ENCODE data around the gene TSPAN10.
A peak's percentile ranks its signal among the peaks of the same experiment; 100 is the strongest.

Gene TSPAN10

DNA sequence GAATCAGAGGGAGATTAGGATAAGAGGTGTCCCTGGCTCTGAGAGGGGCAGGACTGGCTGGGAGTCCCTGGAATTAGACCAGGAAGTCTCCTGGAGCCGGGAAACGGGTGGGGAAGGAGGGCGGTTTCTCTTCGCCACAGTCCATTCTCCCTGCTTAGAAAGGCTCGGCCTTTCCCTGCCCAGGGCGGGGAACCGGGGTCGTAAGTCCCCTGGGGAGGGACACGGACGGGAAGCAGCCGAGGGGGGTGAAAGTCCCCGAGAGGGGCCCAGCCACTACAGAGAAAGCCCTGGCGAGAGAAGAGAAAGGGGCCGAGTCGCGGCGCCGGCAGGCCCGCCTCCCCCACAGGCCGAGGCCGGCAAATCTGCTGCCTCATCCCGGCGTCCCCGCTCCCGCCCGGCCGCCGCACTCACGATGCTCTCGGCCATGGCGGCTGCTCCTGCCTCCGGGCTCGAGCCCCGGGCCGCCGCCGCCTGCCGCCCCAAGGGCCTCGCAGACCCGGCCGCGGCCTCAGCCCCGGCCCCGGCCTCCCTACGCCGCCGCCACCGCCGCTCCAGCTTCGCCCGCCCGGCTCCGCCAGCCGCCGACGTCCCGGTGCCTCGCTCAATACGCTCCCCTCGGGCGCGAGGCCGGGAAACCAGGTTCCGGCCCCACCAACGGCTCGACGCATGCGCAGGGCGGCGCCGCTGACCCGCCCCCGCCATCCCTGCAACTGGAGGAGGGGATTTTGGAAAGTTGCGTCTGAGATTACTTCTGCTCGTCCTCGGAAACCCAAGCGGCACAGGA, at the start of gene TSPAN10, which contains the start of gene NPLOC4:
TSPAN10 (plus strand) TSS at position 692 of the 784 bp plus-strand sequence. CDS start 5,217 bp downstream, outside the sequence.
NPLOC4 (minus strand) TSS at position 608 of the 784 bp plus-strand sequence; CDS start at position 426, 182 bp downstream.
- peaks cover 2% of the 10 kb centered on the region for H3K36me3 Mint-ChIP-seq

DNA sequence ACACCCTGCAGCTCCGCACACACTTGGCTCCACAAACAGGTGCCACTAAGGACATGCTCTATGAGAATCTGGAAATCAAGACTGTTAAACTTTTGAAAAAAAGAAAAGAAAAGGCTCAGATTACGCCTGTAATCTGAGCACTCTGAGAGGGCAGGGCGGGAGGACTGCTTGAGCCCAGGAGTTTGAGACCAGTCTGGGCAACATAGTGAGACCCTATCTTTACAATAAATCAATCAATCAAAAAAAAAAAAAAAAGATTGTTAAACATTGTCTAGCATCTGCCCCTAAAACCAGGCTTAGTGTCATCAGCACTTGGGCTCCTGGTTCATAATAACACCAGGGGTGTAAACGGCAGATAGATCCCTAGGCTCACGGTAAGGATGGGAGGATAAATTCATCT, 47.4 kb upstream of the TSPAN10 start:
- H3K36me3 Mint-ChIP-seq = no peaks in the 10 kb centered on the region
- H3K9me3 Mint-ChIP-seq (ENCODE audit: low read depth) = no peaks in the 10 kb centered on the region
- H3K4me3 Mint-ChIP-seq = no peak overlapping the region
- H3K27me3 Mint-ChIP-seq = no peaks in the 10 kb centered on the region
- no peak overlapping the region for H3K27ac Mint-ChIP-seq
- no peaks in the 10 kb centered on the region for H3K4me1 Mint-ChIP-seq (ENCODE audit: low read depth)

More for the DNA sequence above, at the start of gene TSPAN10, which contains the start of gene NPLOC4:
- Mint-ChIP-seq H3K4me3 (peak within 1 kb of the TSS; percentile 98), H3K9me3 (ENCODE audit: low read depth) (no peaks in the 10 kb centered on the region), H3K4me1 (ENCODE audit: low read depth) (peaks cover 25% of the 10 kb centered on the region), H3K27me3 (no peaks in the 10 kb centered on the region), H3K27ac (peak within 1 kb of the TSS; percentile 94)

GRCh38 chr17:81590121-81590520, 46.9 kb upstream of the TSPAN10 start:
- no peaks in the 10 kb centered on the region for H3K36me3 Mint-ChIP-seq
- no peaks in the 10 kb centered on the region for H3K9me3 Mint-ChIP-seq (ENCODE audit: low read depth)
- H3K27ac Mint-ChIP-seq = no peak overlapping the region
- no peaks in the 10 kb centered on the region for H3K27me3 Mint-ChIP-seq
- H3K4me1 Mint-ChIP-seq (ENCODE audit: low read depth) = no peaks in the 10 kb centered on the region
- H3K4me3 Mint-ChIP-seq = no peak overlapping the region

GRCh38 chr17:81591971-81592370, 45.0 kb upstream of the TSPAN10 start:
- Mint-ChIP-seq H3K9me3 (ENCODE audit: low read depth) (no peaks in the 10 kb centered on the region), H3K36me3 (no peaks in the 10 kb centered on the region), H3K4me3 (no peak overlapping the region), H3K27me3 (no peaks in the 10 kb centered on the region), H3K4me1 (ENCODE audit: low read depth) (no peaks in the 10 kb centered on the region), H3K27ac (no peak overlapping the region)

GRCh38 chr17:81593105-81593871, 43.7 kb upstream of the TSPAN10 start:
- Mint-ChIP-seq H3K4me1 (ENCODE audit: low read depth) (no peaks in the 10 kb centered on the region), H3K36me3 (no peaks in the 10 kb centered on the region), H3K27ac (no peak overlapping the region), H3K4me3 (no peak overlapping the region), H3K9me3 (ENCODE audit: low read depth) (no peaks in the 10 kb centered on the region), H3K27me3 (no peaks in the 10 kb centered on the region)

- Mint-ChIP-seq H3K4me3 (no peak overlapping the region), H3K27ac (no peak overlapping the region), H3K4me1 (ENCODE audit: low read depth) (peaks cover 2% of the 10 kb centered on the region), H3K36me3 (peaks cover 10% of the 10 kb centered on the region), H3K27me3 (no peaks in the 10 kb centered on the region), H3K9me3 (ENCODE audit: low read depth) (no peaks in the 10 kb centered on the region)
These were observed 37.1 kb upstream of the TSPAN10 start for GRCh38 chr17:81599719-81600486.

DNA sequence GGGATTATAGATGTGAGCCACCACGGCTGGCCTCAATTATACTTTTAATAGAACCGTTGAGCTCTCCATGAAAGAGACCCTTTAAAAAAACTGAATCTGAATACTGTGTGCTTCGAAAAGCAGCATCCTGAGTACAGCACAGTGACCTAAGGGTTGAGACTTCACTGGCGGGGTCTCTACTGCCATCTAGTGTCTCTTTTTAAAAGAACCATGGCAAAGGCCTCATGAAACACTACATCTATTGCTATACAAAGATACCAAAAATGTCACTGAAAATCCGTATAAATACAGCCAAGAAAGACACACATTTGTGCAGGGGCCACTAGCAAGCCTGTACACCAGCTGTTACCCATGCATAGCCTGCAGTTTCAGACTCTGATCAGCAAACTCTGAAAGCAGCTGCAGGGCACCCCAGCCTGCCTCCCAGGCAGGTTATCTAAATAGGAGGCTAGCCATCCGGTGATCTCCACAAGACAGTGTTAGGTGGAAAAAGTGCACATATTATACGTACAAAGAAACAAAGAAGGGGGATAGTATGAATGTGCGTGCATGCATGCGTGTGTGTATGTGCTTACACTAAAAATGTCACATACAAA, 35.4 kb upstream of the TSPAN10 start:
- Mint-ChIP-seq H3K4me3 (no peak overlapping the region), H3K9me3 (ENCODE audit: low read depth) (no peaks in the 10 kb centered on the region)

DNA sequence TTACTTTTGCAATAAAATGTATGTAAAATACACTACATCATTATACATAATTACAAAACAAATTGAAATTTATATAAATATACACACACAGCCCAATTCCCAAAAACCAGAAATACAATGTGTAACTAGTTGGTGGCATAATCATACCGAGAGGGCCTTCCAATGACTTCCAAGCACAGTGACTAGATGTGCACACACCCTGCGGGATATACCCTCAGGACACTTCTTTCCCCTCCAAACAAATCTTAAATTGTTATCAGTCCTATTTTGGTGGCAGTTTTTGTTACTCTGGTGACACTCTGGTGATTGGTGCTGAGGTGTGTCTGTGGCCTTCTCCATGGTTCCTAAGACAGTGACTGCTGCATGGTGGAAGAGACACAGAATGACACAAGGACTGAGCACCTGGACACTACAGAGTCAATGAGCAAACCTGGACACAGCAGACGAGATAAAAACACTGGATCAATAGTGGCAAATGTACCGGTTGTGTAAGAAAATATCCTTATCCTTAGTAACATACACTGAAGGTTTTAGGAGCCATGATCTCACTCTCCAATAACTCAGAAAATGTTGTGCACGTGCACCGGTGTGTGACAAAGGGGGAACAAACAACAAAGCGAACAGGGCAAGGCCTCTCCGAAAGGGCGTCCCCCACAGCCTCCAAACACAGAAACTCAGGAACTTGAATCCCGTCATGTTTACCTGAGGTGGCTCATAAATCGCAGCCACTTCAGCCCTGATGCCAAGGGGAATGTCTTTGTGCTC, 33.0 kb upstream of the TSPAN10 start:
- H3K27ac Mint-ChIP-seq = no peak overlapping the region
- no peaks in the 10 kb centered on the region for H3K9me3 Mint-ChIP-seq (ENCODE audit: low read depth)
- H3K4me1 Mint-ChIP-seq (ENCODE audit: low read depth) = peaks cover 2% of the 10 kb centered on the region
- no peaks in the 10 kb centered on the region for H3K27me3 Mint-ChIP-seq
- peaks cover 10% of the 10 kb centered on the region for H3K36me3 Mint-ChIP-seq
- no peak overlapping the region for H3K4me3 Mint-ChIP-seq

More for the DNA sequence above, 35.4 kb upstream of the TSPAN10 start:
- Mint-ChIP-seq H3K27me3 (no peaks in the 10 kb centered on the region), H3K27ac (peak overlapping the region; percentile 64), H3K36me3 (peaks cover 10% of the 10 kb centered on the region), H3K4me1 (ENCODE audit: low read depth) (peaks cover 2% of the 10 kb centered on the region)

DNA sequence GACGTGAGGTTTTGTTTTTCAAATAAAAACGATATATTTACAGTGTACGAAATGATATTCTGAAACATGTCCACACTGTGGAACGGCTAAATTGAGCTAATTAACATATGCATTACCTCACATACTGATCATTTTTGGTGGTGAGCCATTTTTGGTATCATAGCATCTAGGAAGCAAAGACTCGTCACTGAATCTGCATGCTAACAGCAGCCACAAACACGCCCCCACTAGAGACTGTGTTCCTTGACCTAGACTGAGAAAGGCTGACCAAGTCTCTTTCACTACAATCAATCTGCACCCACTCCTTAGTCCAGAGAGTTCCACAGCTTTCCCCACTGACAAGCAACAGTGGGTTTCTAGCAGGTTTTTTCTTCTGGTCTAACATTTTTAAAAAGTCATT, 29.6 kb upstream of the TSPAN10 start:
- Mint-ChIP-seq H3K27ac (no peak overlapping the region), H3K27me3 (no peaks in the 10 kb centered on the region), H3K36me3 (peaks cover 3% of the 10 kb centered on the region), H3K4me3 (no peak overlapping the region), H3K4me1 (ENCODE audit: low read depth) (peaks cover 2% of the 10 kb centered on the region), H3K9me3 (ENCODE audit: low read depth) (no peaks in the 10 kb centered on the region)

GRCh38 chr17:81608082-81608481, 28.9 kb upstream of the TSPAN10 start:
- Mint-ChIP-seq H3K27me3 (no peaks in the 10 kb centered on the region), H3K27ac (no peak overlapping the region), H3K4me3 (no peak overlapping the region), H3K9me3 (ENCODE audit: low read depth) (no peaks in the 10 kb centered on the region), H3K4me1 (ENCODE audit: low read depth) (peaks cover 2% of the 10 kb centered on the region), H3K36me3 (peaks cover 3% of the 10 kb centered on the region)

DNA sequence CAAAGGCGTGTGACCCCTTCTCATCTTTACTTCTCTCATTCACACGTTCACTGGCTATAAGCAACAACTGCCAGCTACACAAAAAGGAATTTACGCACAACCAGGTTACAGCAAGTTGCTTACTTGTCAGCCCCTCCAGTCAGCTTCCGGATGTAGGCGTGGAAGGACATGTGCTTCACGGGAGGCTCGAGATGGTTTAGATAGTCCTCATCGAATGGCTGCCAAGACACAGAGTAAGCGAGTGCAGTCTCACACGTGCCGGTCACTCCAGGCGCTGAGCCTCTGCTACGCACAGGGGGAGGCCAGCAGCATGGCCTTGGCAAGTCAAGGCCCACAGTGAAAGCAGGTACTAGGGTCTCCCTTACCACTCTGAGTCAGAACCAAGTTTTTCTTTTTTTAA, 28.4 kb upstream of the TSPAN10 start:
- Mint-ChIP-seq H3K4me1 (ENCODE audit: low read depth) (peaks cover 2% of the 10 kb centered on the region), H3K27ac (no peak overlapping the region), H3K4me3 (no peak overlapping the region), H3K27me3 (no peaks in the 10 kb centered on the region), H3K9me3 (ENCODE audit: low read depth) (no peaks in the 10 kb centered on the region), H3K36me3 (peaks cover 3% of the 10 kb centered on the region)

DNA sequence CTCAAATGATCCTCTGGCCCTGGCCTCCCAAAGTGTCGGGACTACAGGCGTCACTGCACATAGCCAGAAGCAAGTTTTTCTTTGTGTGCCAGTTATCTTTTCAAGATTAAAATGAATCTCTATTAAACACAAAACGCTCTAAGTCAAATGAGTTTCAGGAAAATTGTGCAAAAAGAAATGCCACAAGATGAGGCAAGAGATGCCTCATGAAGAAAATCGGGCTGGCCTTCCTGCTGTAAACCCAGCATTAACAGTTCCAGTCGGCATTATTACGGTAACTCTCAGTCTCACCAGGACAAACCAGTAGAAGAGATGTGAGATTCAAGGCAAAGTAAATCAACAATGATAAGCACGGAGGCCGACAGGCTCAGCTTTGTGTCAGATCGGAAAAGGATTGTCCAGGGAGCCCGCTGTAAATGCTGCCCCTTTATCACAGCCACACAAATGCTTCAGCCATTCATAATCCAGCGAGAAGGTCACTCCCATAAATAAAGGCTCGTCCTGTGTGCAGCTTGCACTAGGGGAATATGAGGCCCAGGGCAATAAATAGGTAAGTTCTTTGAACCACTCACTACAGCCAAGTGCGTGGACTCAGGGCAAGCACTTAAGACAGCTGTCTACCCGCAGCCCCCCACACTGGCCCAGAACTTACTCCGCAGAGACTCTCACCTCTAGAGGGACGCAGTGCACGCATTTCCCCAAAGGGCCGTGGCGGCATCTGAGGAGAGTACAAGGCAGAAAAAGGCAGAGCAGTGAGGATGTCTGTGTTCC, 27.3 kb upstream of the TSPAN10 start:
- H3K36me3 Mint-ChIP-seq = no peaks in the 10 kb centered on the region
- no peak overlapping the region for H3K27ac Mint-ChIP-seq

GRCh38 chr17:81612172-81612970, 24.6 kb upstream of the TSPAN10 start:
- Mint-ChIP-seq H3K4me3 (no peak overlapping the region), H3K4me1 (ENCODE audit: low read depth) (peaks cover 28% of the 10 kb centered on the region), H3K36me3 (no peaks in the 10 kb centered on the region), H3K27me3 (no peaks in the 10 kb centered on the region), H3K9me3 (ENCODE audit: low read depth) (no peaks in the 10 kb centered on the region), H3K27ac (no peak overlapping the region)

More for the DNA sequence above, 27.3 kb upstream of the TSPAN10 start:
- no peaks in the 10 kb centered on the region for H3K9me3 Mint-ChIP-seq (ENCODE audit: low read depth)
- H3K27me3 Mint-ChIP-seq = no peaks in the 10 kb centered on the region
- H3K4me1 Mint-ChIP-seq (ENCODE audit: low read depth) = peaks cover 12% of the 10 kb centered on the region
- H3K4me3 Mint-ChIP-seq = no peak overlapping the region

Data from activated naive CD8-positive, alpha-beta T cell (primary cell).